GM12874 (cell line): ENCODE data around the gene TIAM2.

Experiments used
- CTCF ChIP-seq: IDR thresholded peaks from 2 replicates; pipeline ENCODE4 v1.5.1; 2011; ENCODE audit warnings: low read depth, mild to moderate bottlenecking, control low read depth, low read length, moderate library complexity; ENCODE audit not compliant: insufficient read depth

TIAM2 gene

DNA sequence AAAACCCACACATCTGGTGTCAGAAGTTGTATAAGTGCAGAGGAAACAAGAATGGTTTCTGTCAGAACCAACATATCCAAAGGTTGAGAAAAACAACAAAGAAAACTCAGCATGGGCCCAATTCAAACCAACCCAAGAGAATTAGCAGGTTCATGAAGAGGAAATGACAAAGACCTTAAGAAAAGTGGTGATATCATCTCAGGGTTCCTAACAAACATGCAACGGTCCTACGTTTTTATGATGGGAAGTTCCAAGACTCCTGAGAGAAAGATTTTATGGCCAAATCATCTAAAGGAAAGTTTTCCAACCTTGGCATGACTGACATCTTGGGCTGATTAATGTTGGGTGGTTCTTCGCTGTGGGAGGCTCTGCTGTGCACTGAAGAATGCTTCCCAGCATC, 296.2 kb downstream of the TIAM2 start:
- TF ChIP-seq CTCF: no peak

GRCh38 chr6:155292711-155293110, 297.6 kb downstream of the TIAM2 start:
- TF ChIP-seq CTCF: no peak

DNA sequence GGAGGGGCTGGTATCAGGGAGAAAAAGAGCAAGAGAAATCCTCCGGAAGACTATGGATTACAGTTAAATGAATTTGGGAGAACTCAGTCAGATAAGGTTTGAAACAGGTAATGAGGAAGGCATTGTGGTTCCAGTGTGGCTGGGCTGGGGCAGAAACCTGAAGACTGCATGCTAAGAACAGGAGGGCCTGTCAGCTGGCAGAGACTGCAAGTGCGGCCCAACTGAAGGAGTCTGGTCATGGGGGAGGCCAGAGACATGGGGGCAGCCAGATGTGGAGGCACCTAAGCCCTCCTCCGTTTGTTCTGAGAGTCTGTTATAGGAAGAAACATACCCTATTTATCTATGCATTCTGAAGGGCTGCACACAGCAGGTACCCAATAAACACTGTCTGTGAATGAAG, 302.6 kb downstream of the TIAM2 start:
- no peak for TF ChIP-seq CTCF

DNA sequence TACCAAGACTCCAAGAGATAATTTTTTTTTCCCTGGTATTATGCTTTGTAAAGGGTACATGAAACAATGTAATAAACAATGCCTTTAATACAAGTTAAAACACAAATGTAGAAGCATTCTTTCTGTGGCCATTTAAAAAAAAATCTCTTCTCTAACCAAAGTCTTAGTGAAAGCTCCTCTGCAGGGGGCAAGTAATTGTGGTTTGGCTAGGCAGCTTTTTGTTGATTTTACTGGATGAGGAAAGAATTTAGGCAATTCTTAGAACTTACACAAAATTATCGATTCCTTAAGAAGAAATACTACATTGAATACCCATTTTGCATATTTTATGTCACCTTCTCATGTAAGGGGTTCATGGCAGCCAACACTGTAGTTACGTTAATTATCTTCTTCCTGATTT, 306.8 kb downstream of the TIAM2 start:
- no peak for TF ChIP-seq CTCF

GRCh38 chr6:155303361-155303870, 308.3 kb downstream of the TIAM2 start:
- TF ChIP-seq CTCF: no peak

GRCh38 chr6:155306958-155307357, 311.8 kb downstream of the TIAM2 start:
- no peak for TF ChIP-seq CTCF
